Ureter (tissue), 1 donor: ENCODE results near the gene GTPBP3. TPM values are rescaled to one million over a fixed set of nuclear protein-coding genes. Genes with fewer than 3 reads are reported as not detected.

Experiments
- DNase-seq: peaks from one replicate; pipeline ENCODE4 v3.0.0-alpha.2; 2020; ENCODE audit warnings: low spot score
- total RNA-seq: library from RNA; stranded (reverse); gene quantifications from one replicate; pipeline ENCODE4 v1.2.4, GENCODE V29; 2023
- donor health status: DM: yes; HTN: yes; CAD: no.

GTPBP3 gene
- total RNA-seq, 1 donor from 2014 or later, result 30.3 TPM

GRCh38 chr19:17380426-17381138, 43.2 kb downstream of the GTPBP3 start:
- no peak for DNase-seq

GRCh38 chr19:17385878-17386611, 48.7 kb downstream of the GTPBP3 start:
- no peak for DNase-seq

- DNase-seq, result no peak
These were observed 51.9 kb downstream of the GTPBP3 start for GRCh38 chr19:17389288-17389687.

- no peak for DNase-seq
These were observed 52.8 kb downstream of the GTPBP3 start for GRCh38 chr19:17389957-17390664.

- peak; percentile 91 for DNase-seq
These were observed 53.5 kb downstream of the GTPBP3 start for GRCh38 chr19:17390665-17391370.

- DNase-seq, result no peak
These were observed 54.2 kb downstream of the GTPBP3 start for GRCh38 chr19:17391371-17392151.

Other genes starting within 250 kb of the GTPBP3 start
- 20.2 TPM for gene USE1, start 122.2 kb upstream of the GTPBP3 start, total RNA-seq
- 21.9 TPM for gene OCEL1, start 111.3 kb upstream of the GTPBP3 start, total RNA-seq
- gene NR2F6, start 91.6 kb upstream of the GTPBP3 start, total RNA-seq, result 72.1 TPM
- 7.2 TPM for gene USHBP1, start 72.8 kb upstream of the GTPBP3 start, total RNA-seq
- gene BABAM1, start 70.1 kb upstream of the GTPBP3 start, total RNA-seq, result 67.7 TPM
- 0.23 TPM for gene ANKLE1, start 55.7 kb upstream of the GTPBP3 start, total RNA-seq
- 6.3 TPM for gene ABHD8, start 34.1 kb upstream of the GTPBP3 start, total RNA-seq
- 48.5 TPM for gene MRPL34, start 31.7 kb upstream of the GTPBP3 start, total RNA-seq
- 32.0 TPM for gene DDA1, start 28.0 kb upstream of the GTPBP3 start, total RNA-seq
- 7.9 TPM for gene ANO8, start 2.7 kb upstream of the GTPBP3 start, total RNA-seq
- gene PLVAP, start 39.8 kb downstream of the GTPBP3 start, total RNA-seq, result 159 TPM
- gene CCDC194, start 56.6 kb downstream of the GTPBP3 start, total RNA-seq, result 0.86 TPM
- gene BST2, start 68.1 kb downstream of the GTPBP3 start, total RNA-seq, result 45.8 TPM
- gene MVB12A, start 82.5 kb downstream of the GTPBP3 start, total RNA-seq, result 33.0 TPM
- 0.31 TPM for gene TMEM221, start 111.1 kb downstream of the GTPBP3 start, total RNA-seq
- gene NXNL1, start 123.4 kb downstream of the GTPBP3 start, total RNA-seq, result not detected
- 17.1 TPM for gene SLC27A1, start 133.0 kb downstream of the GTPBP3 start, total RNA-seq
- gene PGLS, start 174.1 kb downstream of the GTPBP3 start, total RNA-seq, result 91.7 TPM
- 66.3 TPM for gene COLGALT1, start 218.1 kb downstream of the GTPBP3 start, total RNA-seq